GM18505 (cell line): ENCODE results near the gene SUPT4H1.

ENCODE experiments used
- ATAC-seq: cut with Tn5 transposase; IDR thresholded peaks from one replicate; pipeline ENCODE4 v1.9.1; 2021; ENCODE audit not compliant: unreplicated experiment
- POLR2A ChIP-seq: IDR thresholded peaks from 4 replicates; pipeline ENCODE4 v1.6.1; 2011; ENCODE audit warnings: borderline replicate concordance; ENCODE audit not compliant: insufficient read depth, insufficient read length; ENCODE audit errors: extremely low read depth

The SUPT4H1 gene

DNA sequence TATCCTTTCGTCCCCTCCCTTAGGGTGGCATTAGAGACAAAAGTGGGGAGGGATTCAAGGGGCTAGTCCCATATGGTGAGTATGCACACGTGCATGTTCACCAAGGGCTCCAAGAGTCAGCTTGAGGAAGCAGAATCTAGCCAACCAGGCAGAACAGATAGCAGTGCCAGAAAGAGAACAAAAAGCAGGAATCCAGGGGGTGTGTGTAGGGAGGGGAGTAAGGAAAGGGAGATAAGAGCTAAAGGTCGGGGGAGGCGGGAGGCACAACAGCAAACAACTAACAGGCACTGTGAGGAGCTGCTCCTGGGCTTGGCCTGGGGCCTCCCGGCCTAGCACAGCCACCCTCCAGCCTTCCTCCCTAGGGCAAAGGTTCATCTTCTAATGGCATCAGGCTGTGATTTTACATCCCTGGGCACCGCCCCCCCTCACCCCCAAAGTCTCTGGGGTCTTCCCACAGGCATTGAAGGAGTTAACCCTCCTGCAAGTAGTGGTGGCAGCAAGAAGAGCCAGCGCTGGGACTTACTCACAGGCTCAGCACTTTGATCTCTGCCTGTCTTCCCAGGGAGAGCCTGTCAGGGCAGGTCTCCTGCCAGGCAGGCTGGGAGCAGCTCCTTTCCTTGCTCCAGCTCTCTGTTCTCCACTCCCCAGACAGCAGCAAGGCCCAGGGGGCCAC, 12.4 kb upstream of the SUPT4H1 start:
- ATAC-seq: no peak
- no peak for TF ChIP-seq POLR2A

DNA sequence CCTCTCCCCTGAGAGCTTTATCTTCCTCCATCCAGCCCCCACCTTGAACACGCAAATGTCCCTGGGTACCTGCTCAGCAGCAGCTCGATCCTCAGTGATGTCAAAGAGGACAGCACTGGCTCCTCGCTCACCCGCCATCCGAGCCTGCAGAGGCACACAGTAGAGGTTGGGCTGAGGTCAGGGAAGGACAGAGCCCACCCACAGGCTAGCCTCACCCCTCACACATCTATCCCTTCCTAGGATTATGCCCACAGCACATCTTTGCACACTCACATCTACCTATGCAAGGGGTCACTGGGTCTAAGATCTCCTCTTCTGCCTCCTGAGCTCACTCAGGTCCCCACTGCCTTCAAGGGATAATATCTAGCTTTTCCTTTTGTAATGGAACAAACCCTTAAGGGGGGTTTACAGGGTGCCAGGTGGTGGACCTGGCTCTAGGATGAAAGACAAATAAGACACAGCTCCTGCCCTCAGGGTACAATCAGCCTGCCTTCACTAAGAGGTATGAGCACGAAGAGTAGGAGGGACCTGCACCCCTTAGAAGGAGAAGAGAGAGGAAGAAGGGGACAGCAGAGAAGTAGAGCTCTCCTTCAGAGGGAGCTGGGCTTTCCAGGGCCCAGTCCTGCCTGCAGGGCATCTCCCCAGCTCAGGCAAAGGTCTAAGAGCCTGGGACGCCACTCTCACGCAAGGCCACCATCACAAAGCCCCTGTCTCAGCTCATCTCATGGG, 11.6 kb upstream of the SUPT4H1 start:
- no peak for ATAC-seq
- no peak for TF ChIP-seq POLR2A

DNA sequence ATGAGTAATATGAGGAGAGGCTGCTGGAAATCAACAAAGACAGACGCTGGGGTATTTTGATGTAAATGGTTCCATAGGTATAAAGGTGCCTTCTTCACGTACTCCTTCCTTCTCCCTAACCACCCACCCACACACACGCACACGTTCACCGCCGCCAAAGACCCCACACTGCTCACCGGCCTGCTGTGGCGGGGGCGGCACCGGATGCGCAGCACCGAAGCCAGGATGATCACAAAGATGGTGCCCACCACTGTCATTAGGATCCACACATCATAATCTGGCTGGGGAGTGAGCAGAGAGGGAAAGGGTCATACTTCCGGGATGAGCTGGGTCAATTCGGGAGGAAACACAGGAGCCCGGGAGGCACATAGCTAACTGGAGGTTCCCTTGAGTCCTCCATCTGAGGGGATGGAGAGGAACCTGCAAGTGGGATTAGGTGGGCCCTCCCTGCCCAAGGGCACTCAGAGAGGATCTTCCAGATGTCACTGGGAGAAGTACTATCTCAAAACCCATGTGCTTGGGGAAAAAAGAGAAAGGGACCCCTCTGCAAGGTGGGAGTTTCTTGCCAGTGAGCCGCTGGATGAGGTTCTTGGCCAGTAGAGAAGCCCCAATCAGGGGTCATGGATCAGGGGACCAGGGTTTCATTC, 10.5 kb upstream of the SUPT4H1 start:
- no peak for TF ChIP-seq POLR2A
- ATAC-seq: no peak

DNA sequence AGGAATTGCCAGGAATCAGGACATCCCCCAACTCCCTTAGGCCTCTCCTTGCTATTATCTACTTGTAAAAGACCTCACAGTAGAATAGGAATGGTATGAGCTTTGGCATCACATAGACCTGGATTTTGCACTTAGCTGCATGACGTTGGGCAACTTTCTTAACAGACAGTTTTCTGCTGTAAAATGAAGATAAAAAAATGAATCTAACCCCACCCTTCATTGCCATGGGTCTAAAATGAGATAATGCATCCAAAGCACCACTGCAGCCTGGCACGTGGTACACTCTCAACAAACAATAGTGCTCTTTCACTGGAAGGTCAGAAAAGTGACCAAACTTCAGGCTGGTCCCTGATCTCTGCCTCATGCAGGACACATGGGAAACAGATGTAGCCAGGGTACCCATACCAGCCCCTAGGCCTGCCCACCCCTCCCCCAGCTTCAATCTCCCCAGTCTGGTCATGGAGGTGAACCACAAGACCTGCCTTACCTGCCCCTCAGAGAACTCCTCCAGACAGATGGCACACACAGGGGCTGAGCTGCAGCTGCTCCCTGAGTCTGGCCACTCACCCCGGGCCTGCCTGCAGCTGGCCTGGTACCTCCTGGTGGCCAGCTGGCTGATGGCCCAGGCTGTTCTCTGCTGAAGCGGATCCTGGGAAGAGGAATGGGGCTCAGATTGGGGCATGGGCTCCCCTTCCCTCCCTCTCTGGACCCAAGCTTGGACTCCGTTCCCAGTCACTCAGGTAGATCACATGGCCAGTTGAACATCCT, 8.5 kb upstream of the SUPT4H1 start:
- no peak for TF ChIP-seq POLR2A
- ATAC-seq: no peak

DNA sequence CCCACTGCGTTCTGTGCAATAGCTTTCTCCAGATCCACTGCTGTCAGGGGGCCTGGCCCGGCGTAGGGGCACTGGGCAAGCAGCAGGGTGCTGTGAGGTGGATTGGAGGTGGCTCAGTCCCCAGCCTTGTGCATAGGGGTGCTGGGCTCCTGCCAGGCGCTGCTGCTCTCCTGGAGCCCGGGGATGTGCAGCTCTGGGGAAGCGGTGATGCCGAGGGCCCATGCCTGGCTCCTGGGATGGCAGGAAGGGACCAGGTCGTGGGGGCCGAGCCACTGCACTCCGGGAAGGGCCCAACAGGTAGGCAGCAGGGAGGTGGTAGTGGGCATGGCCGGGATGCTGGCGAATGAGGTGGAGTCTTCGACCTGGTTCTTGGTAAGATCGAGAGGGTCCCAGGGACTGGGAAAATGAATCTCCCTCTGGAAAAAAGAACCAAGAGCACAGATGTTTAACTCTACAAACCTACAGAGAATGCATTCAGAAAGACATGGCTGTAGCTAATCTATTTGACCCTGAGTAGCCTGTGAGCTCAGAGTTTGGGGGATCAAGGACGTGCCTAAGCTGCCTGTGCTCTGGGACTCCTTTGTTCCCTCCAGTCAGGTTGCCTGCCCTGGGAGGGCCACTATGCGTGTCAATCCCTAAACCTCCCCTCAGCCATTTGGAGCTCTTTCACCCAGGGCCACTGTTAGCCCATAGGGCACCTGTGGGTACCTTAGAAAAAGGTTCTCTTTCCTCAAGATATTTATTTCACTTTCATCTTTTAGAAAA, 6.6 kb upstream of the SUPT4H1 start:
- ATAC-seq: no peak

DNA sequence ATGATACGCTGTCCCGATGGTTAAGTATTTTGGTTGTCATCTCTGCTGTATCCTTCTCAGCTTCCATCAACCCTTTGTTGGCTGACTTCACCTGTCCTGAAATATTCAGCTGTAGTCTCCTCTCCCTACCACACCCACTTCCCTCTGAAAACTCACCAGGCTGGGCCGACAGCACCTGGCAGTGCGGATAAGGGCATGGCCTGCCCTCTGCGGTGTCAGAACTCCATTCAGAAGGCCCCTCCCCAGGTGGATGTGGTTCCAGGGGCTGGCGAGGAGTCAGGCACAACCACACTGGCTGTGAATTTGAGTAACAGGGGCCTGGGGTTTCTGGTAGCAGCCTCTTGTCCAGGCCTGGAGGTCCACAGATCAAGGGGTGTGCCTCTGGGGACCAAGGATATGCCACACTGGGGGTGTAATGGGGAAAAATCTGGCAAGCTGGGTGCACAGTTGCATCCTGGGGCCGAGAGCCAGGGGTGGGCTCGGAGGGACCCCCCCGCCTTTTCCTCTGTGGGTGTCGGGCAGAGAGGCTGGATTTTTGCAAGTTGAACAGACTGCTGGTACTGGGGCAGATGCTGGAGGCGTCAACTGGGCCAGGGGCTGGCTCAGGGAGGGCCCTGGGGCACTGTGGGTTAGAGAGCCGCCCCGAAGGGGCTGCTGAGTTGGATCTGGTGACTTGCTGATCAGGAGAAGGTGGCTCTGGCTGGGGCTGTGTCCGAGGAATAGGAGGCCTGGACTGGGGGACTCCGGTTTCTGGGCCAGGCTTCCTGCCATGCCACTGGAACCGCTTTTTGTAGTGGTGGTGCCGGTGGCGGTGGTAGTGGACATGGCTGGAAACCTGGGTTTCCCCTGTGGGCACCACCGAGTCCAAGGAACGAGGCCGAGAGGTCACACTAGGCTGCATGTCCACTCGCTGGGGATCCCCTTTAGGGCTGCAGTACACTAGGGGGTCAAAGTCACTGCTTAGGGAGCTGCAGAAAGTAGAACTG, 5.6 kb upstream of the SUPT4H1 start:
- TF ChIP-seq POLR2A: no peak
- ATAC-seq: no peak

More for the DNA sequence above, 6.6 kb upstream of the SUPT4H1 start:
- no peak for TF ChIP-seq POLR2A

DNA sequence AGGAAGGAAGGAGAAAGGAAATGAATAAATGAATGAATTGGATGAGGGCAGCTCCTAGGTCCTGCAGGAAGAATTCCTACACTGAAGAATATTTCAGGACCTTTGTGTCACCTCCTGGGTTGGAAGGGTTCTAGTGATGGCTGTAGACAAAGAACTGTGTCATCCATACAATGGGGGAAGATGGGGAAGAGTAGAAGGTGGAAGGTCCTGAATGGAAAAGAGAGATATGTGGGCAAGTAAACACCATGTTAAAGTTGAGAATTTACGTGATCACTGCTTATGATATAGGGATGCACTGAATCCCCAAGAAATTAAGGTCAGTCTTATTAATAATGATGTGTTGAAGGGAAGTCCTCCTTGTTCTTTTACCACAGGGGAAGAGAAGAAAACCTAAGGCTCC, 4.2 kb upstream of the SUPT4H1 start:
- no peak for ATAC-seq
- no peak for TF ChIP-seq POLR2A

DNA sequence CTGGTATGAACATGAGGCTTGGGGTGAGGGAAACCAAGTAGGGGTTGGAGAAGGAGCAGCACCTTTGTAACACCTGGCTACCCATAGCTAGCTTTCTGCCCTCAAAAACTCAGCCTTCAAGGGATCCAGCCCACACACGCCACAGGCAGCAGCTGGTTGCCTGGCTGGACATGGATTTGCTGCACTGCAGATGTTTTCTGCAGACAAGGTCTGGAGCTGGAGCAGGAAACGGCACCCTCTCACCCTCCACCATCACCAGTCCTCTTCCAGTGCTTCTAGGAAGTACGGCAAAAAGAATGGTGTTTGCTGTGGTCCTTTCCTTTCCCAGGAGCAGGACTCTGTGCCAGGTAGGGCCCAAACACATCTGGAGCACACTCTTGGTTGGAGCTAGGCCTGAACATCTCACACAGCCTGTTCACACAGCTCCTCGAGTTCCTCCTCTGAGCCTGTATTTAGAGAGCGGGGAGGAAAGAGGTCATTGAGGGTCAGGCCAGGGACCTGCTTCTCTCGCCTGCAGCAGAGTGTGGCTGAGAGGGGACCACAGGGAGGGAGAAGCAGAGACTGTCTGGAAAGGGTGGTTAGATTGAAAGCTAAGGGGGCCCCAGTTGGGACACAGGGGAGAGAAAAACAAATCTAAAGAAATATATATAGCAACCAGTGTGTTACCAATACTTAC, 2.7 kb upstream of the SUPT4H1 start:
- ATAC-seq: no peak
- no peak for TF ChIP-seq POLR2A

DNA sequence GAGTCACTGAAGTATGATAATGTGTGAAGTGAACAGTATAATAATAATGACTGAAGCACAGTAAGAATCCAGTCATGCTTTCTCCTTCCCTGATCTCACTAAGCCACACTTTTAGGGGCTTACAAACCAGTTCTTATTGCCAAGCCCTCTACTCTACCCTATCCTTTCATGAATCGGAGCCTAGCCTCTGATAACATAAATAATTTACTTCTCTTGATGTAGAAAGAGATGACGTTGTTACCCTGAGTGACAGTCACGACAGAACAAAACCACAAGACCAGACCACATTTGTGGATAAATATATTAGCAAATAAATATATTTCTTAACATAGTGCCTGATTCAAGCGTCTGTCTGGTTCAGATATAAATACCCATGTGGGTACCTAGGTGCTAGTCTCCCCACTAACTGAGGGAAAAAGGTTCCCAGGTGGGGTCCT, 1.4 kb upstream of the SUPT4H1 start:
- no peak for TF ChIP-seq POLR2A
- ATAC-seq: no peak

DNA sequence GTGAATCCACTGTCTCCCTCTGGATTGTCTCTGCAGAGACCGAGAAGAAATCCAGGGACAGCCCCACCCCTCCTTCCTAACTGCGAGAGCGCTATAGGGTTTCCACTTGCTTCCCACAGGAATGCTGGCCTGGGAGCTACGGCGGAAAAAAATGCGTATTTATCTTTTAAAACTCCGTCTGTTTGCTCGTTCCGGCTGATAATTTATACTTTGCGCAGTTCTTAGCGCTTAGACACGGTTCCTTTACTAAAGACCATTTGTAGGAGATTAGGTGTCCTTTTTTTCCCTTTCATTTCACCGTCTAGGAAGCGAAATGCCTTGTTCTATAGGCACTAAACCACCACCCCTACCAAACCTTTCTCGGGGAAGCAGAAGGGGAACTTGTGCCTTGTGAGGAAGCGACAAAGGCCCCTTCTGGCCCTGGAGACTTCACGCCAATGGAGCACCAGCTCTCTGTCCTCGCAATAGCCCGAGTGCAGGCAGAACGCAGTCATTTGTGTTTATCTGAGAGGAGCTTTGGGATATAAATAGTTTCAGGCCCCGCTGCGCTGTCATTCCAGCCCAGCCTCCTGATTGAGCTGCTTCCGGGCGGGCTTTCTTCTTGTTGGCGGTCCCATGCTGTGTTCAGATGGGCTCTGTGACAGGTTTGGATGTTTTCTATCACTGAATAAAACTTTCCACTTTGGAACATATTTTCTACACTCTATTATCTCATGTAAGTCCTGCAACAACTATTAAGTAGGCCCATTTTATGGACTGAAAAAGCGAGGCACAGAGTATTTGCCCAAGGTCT, 791 bp upstream of the SUPT4H1 start:
- TF ChIP-seq POLR2A: peak; percentile 40
- ATAC-seq: no peak
